Ascending aorta (tissue), 2 donors: Measurements from ENCODE around the gene BANP. TPM values are rescaled to one million over a fixed set of nuclear protein-coding genes. Genes with fewer than 3 reads are reported as not detected.
"Not testable (repeated sequence)": the region's sequence is repeated elsewhere in the genome, so short reads cannot be mapped to it uniquely, and the experiment has no call there.

ENCODE experiments used
- DNase-seq, 2 donors: peaks; one replicate each; pipeline ENCODE4 v3.0.0-alpha.2; 2019; ENCODE audit warnings: low spot score in 2 of 2
- H3K27ac ChIP-seq, 2 donors: fragments of 200-600 bp; sonication (generic); one replicate each; pipeline ENCODE4 v1.5.1; 2016 to 2017; ENCODE audit warnings: mild to moderate bottlenecking in 1 of 2
- H3K27me3 ChIP-seq: fragments of 200-600 bp; sonication (generic); one replicate; pipeline ENCODE4 v1.5.1; 2017
- H3K36me3 ChIP-seq, 2 donors: fragments of 200-600 bp; sonication (generic); one replicate each; pipeline ENCODE4 v1.5.1; 2016
- H3K4me1 ChIP-seq, 2 donors: fragments of 200-600 bp; sonication (generic); one replicate each; pipeline ENCODE4 v1.5.1; 2016 to 2017; ENCODE audit warnings: mild to moderate bottlenecking in 1 of 2
- H3K4me3 ChIP-seq, 2 donors: fragments of 200-600 bp; sonication (generic); one replicate each; pipeline ENCODE4 v1.5.1; 2016 to 2017; ENCODE audit warnings: mild to moderate bottlenecking in 1 of 2
- H3K9me3 ChIP-seq, 2 donors: fragments of 200-600 bp; sonication (generic); one replicate each; pipeline ENCODE4 v1.5.1; 2016
- CTCF ChIP-seq, 3 experiments: fragments of 200-600 bp in 2 of 3; fragments of 450-650 bp in 1 of 3; sonication (generic) in 2 of 3; IDR thresholded peaks; one replicate each; pipeline ENCODE4 v1.5.1; 2016 to 2019; ENCODE audit warnings: antibody characterized with exemption in 3 of 3, mild to moderate bottlenecking in 1 of 3, moderate library complexity in 1 of 3
- intact Hi-C: fragments of 100-400 bp; cut with DNase I; formaldehyde crosslinking; loops from one replicate; pipeline ENCODE4 v1.15.1; 2023
- total RNA-seq: library from RNA; depleted of rRNA; stranded (reverse); fragments of >200 nt; gene quantifications from one replicate; pipeline ENCODE4 v1.1.0, GENCODE V29; 2016

The BANP gene
- total RNA-seq, 1 donor from 2014 or later, result 23.4 TPM

DNA sequence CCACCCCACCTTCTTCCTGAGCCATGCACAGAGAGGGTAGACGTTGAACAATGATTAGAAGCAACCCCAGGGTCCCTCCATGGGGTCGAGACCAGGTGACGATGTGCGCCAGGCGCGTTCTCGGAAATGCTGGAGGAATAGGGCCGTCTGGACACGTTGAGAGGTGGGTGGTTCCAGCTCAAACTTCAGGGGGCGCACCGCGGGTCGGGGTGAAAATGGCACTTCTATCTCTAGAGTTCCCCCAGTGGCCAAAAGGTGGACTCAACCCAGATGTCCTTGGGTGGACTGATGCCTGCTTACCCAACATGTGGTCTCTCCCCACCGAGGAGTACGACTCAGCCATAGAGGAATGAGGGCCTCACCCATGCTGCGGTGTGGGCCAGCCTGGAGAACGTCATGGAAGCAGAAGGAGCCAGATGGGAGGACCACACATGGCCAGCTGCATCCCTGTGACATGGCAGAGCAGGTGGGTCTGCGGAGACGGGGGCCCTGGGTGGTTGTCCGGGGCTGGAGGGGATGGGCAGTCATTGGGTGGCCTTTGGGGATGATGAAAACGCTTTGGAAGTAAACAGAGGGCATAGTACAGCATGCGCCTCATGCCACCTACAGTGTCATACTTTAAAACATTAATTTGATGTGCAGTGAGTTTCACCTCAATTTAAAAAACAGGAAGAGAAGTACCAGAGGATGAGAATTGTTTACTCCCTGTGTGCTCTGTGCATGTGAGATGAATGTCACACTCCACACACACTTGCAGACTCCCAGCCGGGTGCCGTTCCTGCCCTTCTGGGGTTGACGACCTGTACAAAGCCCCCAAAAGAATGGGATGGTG is 147.7 kb downstream of the BANP start:
- H3K27me3 ChIP-seq, H3K36me3 ChIP-seq, DNase-seq, intact Hi-C loops, H3K27ac ChIP-seq, H3K4me3 ChIP-seq, H3K4me1 ChIP-seq: not testable (repeated sequence)
- peaks cover 4 to 12% of the 10 kb centered on the region in 2 donors for H3K9me3 ChIP-seq

GRCh38 chr16:88099563-88099890 is 148.3 kb downstream of the BANP start:
- intact Hi-C loops, result no loop called here
- Histone ChIP-seq H3K36me3 (no peaks in the 10 kb centered on the region), H3K9me3 (peaks cover 4 to 12% of the 10 kb centered on the region in 2 donors), H3K4me1 (no peaks in the 10 kb centered on the region), H3K27ac (no peak overlapping the region), H3K27me3 (no peaks in the 10 kb centered on the region), H3K4me3 (no peak overlapping the region)
- DNase-seq, result no peak
- no peak for TF ChIP-seq CTCF (IDR thresholded peaks at IDR 0.05)

DNA sequence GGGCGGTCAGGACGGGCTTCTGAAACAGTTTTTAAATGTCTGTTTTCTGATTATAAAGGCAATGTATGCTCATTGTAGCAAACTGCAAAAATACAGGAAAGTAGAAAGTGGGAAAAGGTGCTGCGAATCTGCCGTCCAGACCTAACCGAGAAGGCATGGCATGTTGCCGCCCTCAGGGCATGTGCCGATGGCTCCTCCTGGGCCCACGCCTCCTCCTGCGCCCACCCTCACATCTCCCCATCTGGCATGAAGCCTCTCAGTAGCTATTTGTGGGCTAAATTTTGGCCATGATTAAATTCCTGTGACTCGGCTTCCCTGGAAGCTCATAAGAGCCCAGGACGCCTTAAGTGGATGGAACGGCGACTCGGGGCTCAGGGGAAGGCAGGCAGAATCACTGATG is 148.7 kb downstream of the BANP start:
- H3K4me1 ChIP-seq, DNase-seq, H3K36me3 ChIP-seq, H3K4me3 ChIP-seq, H3K27ac ChIP-seq, intact Hi-C loops, H3K27me3 ChIP-seq: not testable (repeated sequence)
- H3K9me3 ChIP-seq, result peaks cover 4 to 12% of the 10 kb centered on the region in 2 donors

GRCh38 chr16:88100801-88101622 is 149.8 kb downstream of the BANP start:
- H3K4me1 ChIP-seq, intact Hi-C loops, DNase-seq, H3K4me3 ChIP-seq, H3K36me3 ChIP-seq, H3K27ac ChIP-seq, H3K27me3 ChIP-seq: not testable (repeated sequence)
- peaks cover 4 to 12% of the 10 kb centered on the region in 2 donors for H3K9me3 ChIP-seq

DNA sequence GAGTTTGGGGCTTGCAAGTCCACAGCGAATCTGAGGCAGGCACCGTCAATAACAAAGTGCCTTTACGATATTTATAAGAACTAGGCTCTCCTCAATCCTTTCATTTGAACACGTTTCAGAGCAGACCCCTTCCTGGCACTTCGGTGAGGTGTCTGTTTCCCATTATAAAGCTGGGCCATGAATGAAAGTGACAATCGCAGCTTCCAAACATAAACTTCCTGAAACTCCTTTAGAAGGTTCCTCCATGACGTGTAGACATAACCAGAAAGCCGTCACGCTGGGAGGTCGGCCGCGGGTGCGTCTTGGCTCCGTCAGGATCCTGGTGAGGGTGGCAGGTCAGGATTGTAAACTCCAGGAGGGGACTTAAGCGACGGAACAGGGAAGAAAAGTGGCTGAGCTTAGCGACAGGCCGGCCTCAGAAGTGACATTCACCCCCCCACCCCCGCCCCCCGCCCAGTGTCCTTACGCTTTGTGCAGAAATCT is 150.4 kb downstream of the BANP start:
- DNase-seq, H3K9me3 ChIP-seq, H3K36me3 ChIP-seq, intact Hi-C loops, H3K4me1 ChIP-seq, H3K27me3 ChIP-seq, H3K27ac ChIP-seq, H3K4me3 ChIP-seq: not testable (repeated sequence)

GRCh38 chr16:88102597-88102996 is 151.4 kb downstream of the BANP start:
- Histone ChIP-seq H3K9me3 (no peaks in the 10 kb centered on the region), H3K4me1 (no peaks in the 10 kb centered on the region), H3K36me3 (no peaks in the 10 kb centered on the region), H3K4me3 (no peak overlapping the region), H3K27me3 (no peaks in the 10 kb centered on the region), H3K27ac (no peak overlapping the region)
- intact Hi-C loops, result no loop called here
- no peak for TF ChIP-seq CTCF (IDR thresholded peaks at IDR 0.05)
- no peak for DNase-seq

DNA sequence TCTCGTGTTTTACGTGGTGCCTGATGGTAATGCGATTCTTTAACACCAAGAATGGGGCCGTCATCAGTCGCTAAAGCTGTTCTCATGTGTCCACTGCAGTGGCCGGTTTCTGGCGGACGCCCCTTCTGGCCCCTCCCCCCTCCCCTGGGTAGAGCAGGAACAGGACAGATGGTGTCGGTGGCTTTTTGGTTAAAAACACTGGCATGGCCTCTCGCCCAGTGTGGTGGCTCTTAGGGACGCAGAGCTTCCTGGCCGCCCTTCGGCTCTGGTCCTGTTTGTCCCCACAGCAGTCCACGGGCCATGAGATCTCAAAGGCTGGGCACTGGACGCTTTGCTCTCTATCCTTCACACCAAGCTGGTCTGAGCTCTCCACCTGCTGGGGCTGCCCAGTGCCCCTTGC is 151.8 kb downstream of the BANP start:
- Histone ChIP-seq H3K27ac (no peak overlapping the region), H3K4me1 (no peaks in the 10 kb centered on the region), H3K36me3 (no peaks in the 10 kb centered on the region), H3K4me3 (no peak overlapping the region), H3K9me3 (no peaks in the 10 kb centered on the region), H3K27me3 (no peaks in the 10 kb centered on the region)
- no peak for DNase-seq
- intact Hi-C loops, result no loop called here
- no peak for TF ChIP-seq CTCF (IDR thresholded peaks at IDR 0.05)
